Measurements from ENCODE around the gene IKZF1.

The IKZF1 gene

GRCh38 chr7:50448823-50449222 lies 144.3 kb downstream of the IKZF1 start:
- no peak for DNase-seq (ENCODE audit: low read depth)
- no peak for TF ChIP-seq MYC (IDR thresholded peaks at IDR 0.05; ENCODE audit: low read depth, low read length)
- H3K4me3 ChIP-seq (ENCODE audit: low read depth, low read length) = peak overlapping the region; percentile 80

- peak overlapping the region; percentile 80 for H3K4me3 ChIP-seq (ENCODE audit: low read depth, low read length)
- no peak for DNase-seq (ENCODE audit: low read depth)
- TF ChIP-seq POLR2A (IDR thresholded peaks at IDR 0.05; ENCODE audit: extremely low read depth, insufficient read length) (no peak), CTCF (IDR thresholded peaks at IDR 0.05; ENCODE audit: low read depth, low read length) (no peak), MYC (IDR thresholded peaks at IDR 0.05; ENCODE audit: low read depth, low read length) (no peak)
- TF ChIP-seq, protein P1, sequence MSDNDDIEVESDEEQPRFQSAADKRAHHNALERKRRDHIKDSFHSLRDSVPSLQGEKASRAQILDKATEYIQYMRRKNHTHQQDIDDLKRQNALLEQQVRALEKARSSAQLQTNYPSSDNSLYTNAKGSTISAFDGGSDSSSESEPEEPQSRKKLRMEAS (IDR thresholded peaks at IDR 0.05; ENCODE audit: low read depth, low read length) = no peak
Observed at GRCh38 chr7:50449501-50449880, 145.0 kb downstream of the IKZF1 start.

GRCh38 chr7:50449881-50450589 lies 145.5 kb downstream of the IKZF1 start, which contains the start of gene FIGNL1:
FIGNL1 (minus strand) TSS chr7:50450350; CDS start chr7:50447287, 3,063 bp downstream.
- H3K4me3 ChIP-seq (ENCODE audit: low read depth, low read length) = peak within 1 kb of the TSS; percentile 80
- peak; percentile 93 for DNase-seq (ENCODE audit: low read depth)
- peak; percentile 85 for TF ChIP-seq POLR2A (IDR thresholded peaks at IDR 0.05; ENCODE audit: extremely low read depth, insufficient read length)
- no peak for TF ChIP-seq CTCF (IDR thresholded peaks at IDR 0.05; ENCODE audit: low read depth, low read length)
- TF ChIP-seq, protein P1 (IDR thresholded peaks at IDR 0.05; ENCODE audit: low read depth, low read length) = peak; percentile 82
- peak; percentile 88 for TF ChIP-seq MYC (IDR thresholded peaks at IDR 0.05; ENCODE audit: low read depth, low read length)

- DNase-seq (ENCODE audit: low read depth) = peak; percentile 43
- no peak for TF ChIP-seq CTCF (IDR thresholded peaks at IDR 0.05; ENCODE audit: low read depth, low read length)
- no peak for TF ChIP-seq MYC (IDR thresholded peaks at IDR 0.05; ENCODE audit: low read depth, low read length)
- TF ChIP-seq, protein P1 (IDR thresholded peaks at IDR 0.05; ENCODE audit: low read depth, low read length) = no peak; the same call in 1 of the 2 replicates
- TF ChIP-seq POLR2A (IDR thresholded peaks at IDR 0.05; ENCODE audit: extremely low read depth, insufficient read length) = no peak
- peak overlapping the region; percentile 80 for H3K4me3 ChIP-seq (ENCODE audit: low read depth, low read length)
Observed at GRCh38 chr7:50450590-50451032, 146.1 kb downstream of the IKZF1 start.
